ENCODE measurements around the gene CALCOCO2.
"Not testable (repeated sequence)": the region's sequence is repeated elsewhere in the genome, so short reads cannot be mapped to it uniquely, and the experiment has no call there.

The CALCOCO2 gene

GRCh38 chr17:48825446-48826381, 5.1 kb upstream of the CALCOCO2 start:
- DNase-seq = no peak

- DNase-seq = no peak
Observed at GRCh38 chr17:48831549-48831883, 681 bp downstream of the CALCOCO2 start.

- DNase-seq = no peak
Observed at GRCh38 chr17:48834973-48835372, 4.1 kb downstream of the CALCOCO2 start.

GRCh38 chr17:48835971-48836370, 5.1 kb downstream of the CALCOCO2 start:
- DNase-seq = no peak

- DNase-seq = not testable (repeated sequence)
Observed at GRCh38 chr17:48837458-48837857, 6.6 kb downstream of the CALCOCO2 start.

GRCh38 chr17:48840441-48840840, 9.6 kb downstream of the CALCOCO2 start:
- no peak for DNase-seq

- DNase-seq = no peak
Observed at GRCh38 chr17:48841395-48841831, 10.6 kb downstream of the CALCOCO2 start.

GRCh38 chr17:48842746-48843145, 11.9 kb downstream of the CALCOCO2 start:
- DNase-seq = no peak

GRCh38 chr17:48843187-48843900, 12.5 kb downstream of the CALCOCO2 start:
- no peak for DNase-seq

- DNase-seq = no peak
Observed at GRCh38 chr17:48850792-48851323, 20.0 kb downstream of the CALCOCO2 start.

GRCh38 chr17:48854774-48855476, 24.1 kb downstream of the CALCOCO2 start:
- no peak for DNase-seq

- DNase-seq = no peak
Observed at GRCh38 chr17:48856122-48856821, 25.4 kb downstream of the CALCOCO2 start.

- no peak for DNase-seq
Observed at GRCh38 chr17:48860034-48860433, 29.2 kb downstream of the CALCOCO2 start.

GRCh38 chr17:48860456-48860855, 29.6 kb downstream of the CALCOCO2 start:
- DNase-seq = no peak

- no peak for DNase-seq
Observed at GRCh38 chr17:48868916-48869500, 38.2 kb downstream of the CALCOCO2 start.

GRCh38 chr17:48869821-48870318, 39.0 kb downstream of the CALCOCO2 start:
- no peak for DNase-seq

GRCh38 chr17:48871035-48871550, 40.3 kb downstream of the CALCOCO2 start:
- DNase-seq = no peak

- DNase-seq = no peak
Observed at GRCh38 chr17:48871551-48872351, 40.9 kb downstream of the CALCOCO2 start.

GRCh38 chr17:48872409-48872808, 41.6 kb downstream of the CALCOCO2 start:
- DNase-seq = not testable (repeated sequence)

- DNase-seq = no peak
Observed at GRCh38 chr17:48873209-48873608, 42.4 kb downstream of the CALCOCO2 start.

All from left hindlimb (tissue), 1 donor.